SK-N-SH (cell line): ENCODE measurements around the gene PIK3R5.

Source experiments
- CHD2 ChIP-seq: fragments of 150-350 bp; IDR thresholded peaks from 2 replicates; pipeline ENCODE4 v1.6.1; 2018; ENCODE audit warnings: low read length; ENCODE audit not compliant: partially characterized antibody
- CTCF ChIP-seq: fragments of 200-600 bp; sonication (generic); IDR thresholded peaks from 2 replicates; pipeline ENCODE4 v1.6.1; 2017; ENCODE audit warnings: antibody characterized with exemption, mild to moderate bottlenecking, moderate library complexity
- EZH2phosphoT487 ChIP-seq: fragments of 200-600 bp; sonication (generic); IDR thresholded peaks from 2 replicates; pipeline ENCODE4 v1.6.1; 2017; ENCODE audit warnings: low read depth, mixed run types, mild to moderate bottlenecking, antibody characterized with exemption, moderate library complexity, borderline replicate concordance
- MAX ChIP-seq: IDR thresholded peaks from 2 replicates; pipeline ENCODE4 v1.4.0; 2012; ENCODE audit warnings: low read depth
- MXI1 ChIP-seq: IDR thresholded peaks from 2 replicates; pipeline ENCODE4 v1.6.1; 2012; ENCODE audit warnings: mild to moderate bottlenecking, low read depth, low read length, improper control_type of control experiment
- PBX3 ChIP-seq: IDR thresholded peaks from 2 replicates; pipeline ENCODE4; 2012
- POLR2AphosphoS5 ChIP-seq: IDR thresholded peaks from 2 replicates; pipeline ENCODE4 v1.6.1; 2012; ENCODE audit warnings: low read depth, low read length
- RAD21 ChIP-seq: IDR thresholded peaks from 2 replicates; pipeline ENCODE4 v1.6.1; 2012; ENCODE audit warnings: mild to moderate bottlenecking, low read length
- RXRA ChIP-seq: IDR thresholded peaks from 2 replicates; pipeline ENCODE4 v1.4.0; 2012; ENCODE audit warnings: low read depth, mild to moderate bottlenecking, borderline replicate concordance
- TAF1 ChIP-seq: IDR thresholded peaks from 2 replicates; pipeline ENCODE4 v1.6.1; 2012; ENCODE audit warnings: low read depth, mild to moderate bottlenecking, low read length, moderate library complexity, borderline replicate concordance
- YY1 ChIP-seq: IDR thresholded peaks from 2 replicates; pipeline ENCODE4 v1.4.0; 2012; ENCODE audit warnings: low read depth, mild to moderate bottlenecking

- TF ChIP-seq CTCF (no peak), YY1 (no peak), MXI1 (no peak), EZH2phosphoT487 (no peak), TAF1 (no peak), MAX (no peak), RXRA (no peak), PBX3 (no peak), CHD2 (no peak), POLR2AphosphoS5 (no peak), RAD21 (no peak)
Observed at GRCh38 chr17:8913091-8913490, 52.4 kb downstream of the PIK3R5 start.
